Pancreas (tissue), 10 donors: ENCODE measurements around the gene SCTR. TPM values are rescaled to one million over a fixed set of nuclear protein-coding genes. Genes with fewer than 3 reads are reported as not detected.

Source experiments
- ATAC-seq, 4 donors: fragments of 200-7000 bp; cut with Tn5 transposase; one replicate each; pipeline versions ENCODE4 v1.8.0 to v1.9.1; 2020; ENCODE audit warnings: mild to moderate bottlenecking in 4 of 4, moderate library complexity in 4 of 4
- DNase-seq, 6 donors: peaks; one replicate each; pipeline ENCODE4 v3.0.0-alpha.2; 2020
- FAIRE-seq: peaks from 2 replicates; lab custom pipeline; 2012; peaks lifted over from hg19 to GRCh38; lab: Jason Lieb, UNC
- H3K27ac ChIP-seq, 4 donors: fragments of 200-600 bp; sonication (generic); 1 replicate in 3 of 4; 2 replicates in 1 of 4; pipeline versions ENCODE4 v1.5.0 to v1.8.0; 2020
- H3K27me3 ChIP-seq, 4 donors: fragments of 200-600 bp; one replicate each; pipeline ENCODE4 v1.8.0; 2021
- H3K36me3 ChIP-seq, 3 donors: fragments of 200-600 bp; sonication (generic) in 1 of 3; one replicate each; pipeline versions ENCODE4 v1.5.0 to v1.8.0; 2020 to 2021
- H3K4me1 ChIP-seq, 3 donors: fragments of 200-600 bp; one replicate each; pipeline ENCODE4 v1.8.0; 2021
- H3K4me3 ChIP-seq, 4 donors: fragments of 200-600 bp; sonication (generic) in 2 of 4; one replicate each; pipeline versions ENCODE4 v1.5.0 to v1.8.0; 2020 to 2021
- H3K9me3 ChIP-seq, 4 donors: fragments of 200-600 bp; one replicate each; pipeline ENCODE4 v1.8.0; 2021
- CTCF ChIP-seq, 4 donors: fragments of 200-600 bp; sonication (generic) in 3 of 4; IDR thresholded peaks; one replicate each; pipeline versions ENCODE4 v1.5.0 to v1.8.0; 2021; ENCODE audit warnings: antibody characterized with exemption in 4 of 4
- WGBS, 2 donors: extraction: QIAGEN DNeasy Blood & Tissue Kit; methylation state at CpG; one replicate each; pipeline ENCODE4 v1.1.7; 2013; 5-methylcytosine and 5-hydroxymethylcytosine counted together
- intact Hi-C, 3 donors: fragments of 100-400 bp; cut with DNase I; formaldehyde crosslinking; loops; one replicate each; pipeline versions ENCODE4 v1.11.1 to v1.14.2; 2022
- polyA plus RNA-seq, 2 donors: library from polyadenylated mRNA; stranded (reverse); fragments of 200-250 nt; gene quantifications; one replicate each; pipeline ENCODE4 v1.2.3, GENCODE V29; 2013
- total RNA-seq, 6 donors: library from RNA; stranded (reverse); fragmentation: NEBNext Ultra II Directional in 4 of 6; extraction: Animal tissue kit (Norgen Biotek cat#: 25700) in 4 of 6; gene quantifications; one replicate each; pipeline versions ENCODE4 v1.2.1 to v1.2.4, GENCODE V29; 2021 to 2023
- donor health status: healthy with polysubstance abuse.
- donor health status: DM: no; HTN: no; CAD: no; lungs with moderate emphysema.
- donor health status: DM: no; HTN: no; CAD: no.
- donor health status: control.
- donor health status: control.
- donor health status: Bipolar disorder and iron deficiency.
- donor health status: DM: yes; HTN: yes; CAD: no.
- donor health status: DM: no; HTN: no; CAD: no.
- donor health status: DM: no; HTN: no; CAD: no.
- donor health status: DM: yes; HTN: yes; CAD: no.

SCTR gene
- total and polyA plus RNA-seq, 8 donors = 31.9 to 1,263 (median 84.7) TPM

- Histone ChIP-seq H3K36me3 (no peaks in the 10 kb centered on the region), H3K27ac (no peak overlapping the region), H3K27me3 (no peaks in the 10 kb centered on the region), H3K9me3 (no peaks in the 10 kb centered on the region), H3K4me1 (peaks cover 0 to 3% (median 0%) of the 10 kb centered on the region in 3 donors), H3K4me3 (no peak overlapping the region)
- FAIRE-seq (no peak), DNase-seq (no peak), ATAC-seq (no peak)
- intact Hi-C loops = loop anchor here in 2 of 3 donors (5.0 to 10.0 kb wide), 2 partner anchors 65 to 458 kb away; no protein-coding TSS in a partner anchor
- TF ChIP-seq CTCF (IDR thresholded peaks at IDR 0.05) = no peak
- WGBS, 2 donors = 87 to 92% methylated on average over 8 of the region's 8 CpGs
Observed at GRCh38 chr2:119472749-119473148, 51.5 kb downstream of the SCTR start.

- no peaks in the 10 kb centered on the region for H3K9me3 ChIP-seq
- H3K27me3 ChIP-seq = no peaks in the 10 kb centered on the region
- intact Hi-C loops = loop anchor here in 2 of 3 donors (5.0 to 10.0 kb wide), 2 partner anchors 62 to 455 kb away; no protein-coding TSS in a partner anchor
- ATAC-seq = no peak
- DNase-seq = no peak
- no peaks in the 10 kb centered on the region for H3K36me3 ChIP-seq
- no peak for FAIRE-seq
- no peak overlapping the region for H3K27ac ChIP-seq
- no peaks in the 10 kb centered on the region for H3K4me1 ChIP-seq
- no peak for TF ChIP-seq CTCF (IDR thresholded peaks at IDR 0.05)
- 4 to 29% methylated on average over 2 of the region's 2 CpGs for WGBS, 2 donors
- H3K4me3 ChIP-seq = no peak overlapping the region
Observed at GRCh38 chr2:119469661-119470297, 54.5 kb downstream of the SCTR start.

GRCh38 chr2:119469131-119469530 is 55.2 kb downstream of the SCTR start:
- intact Hi-C loops = no loop called here

GRCh38 chr2:119468154-119468955 is 55.9 kb downstream of the SCTR start:
- Histone ChIP-seq H3K4me3 (no peak overlapping the region), H3K27ac (no peak overlapping the region), H3K36me3 (no peaks in the 10 kb centered on the region), H3K27me3 (no peaks in the 10 kb centered on the region), H3K4me1 (no peaks in the 10 kb centered on the region), H3K9me3 (no peaks in the 10 kb centered on the region)
- intact Hi-C loops = no loop called here
- FAIRE-seq = no peak
- ATAC-seq = peak in 1 of 4 donors; percentile 21
- no peak for DNase-seq
- 41 to 48% methylated on average over 3 of the region's 3 CpGs for WGBS, 2 donors
- no peak for TF ChIP-seq CTCF (IDR thresholded peaks at IDR 0.05)

More at GRCh38 chr2:119469131-119469530, 55.2 kb downstream of the SCTR start:
- no peak for TF ChIP-seq CTCF (IDR thresholded peaks at IDR 0.05)
- DNase-seq (no peak), FAIRE-seq (no peak), ATAC-seq (no peak)
- no peaks in the 10 kb centered on the region for H3K9me3 ChIP-seq
- WGBS, 2 donors = 88 to 91% methylated on average over 6 of the region's 6 CpGs
- H3K4me1 ChIP-seq = no peaks in the 10 kb centered on the region
- H3K4me3 ChIP-seq = no peak overlapping the region
- no peaks in the 10 kb centered on the region for H3K36me3 ChIP-seq
- no peaks in the 10 kb centered on the region for H3K27me3 ChIP-seq
- no peak overlapping the region for H3K27ac ChIP-seq
